PC-3 (cell line): ENCODE measurements around the gene TMEM43. TPM values are rescaled to one million over a fixed set of nuclear protein-coding genes. Genes with fewer than 3 reads are reported as not detected.
"Not testable (repeated sequence)": the region's sequence is repeated elsewhere in the genome, so short reads cannot be mapped to it uniquely, and the experiment has no call there.

Source experiments
- ATAC-seq: fragments of 200-7000 bp; cut with Tn5 transposase; 2 replicates; pipeline ENCODE4 v1.9.1; 2020; ENCODE audit warnings: mild to moderate bottlenecking, moderate library complexity
- Bru-seq: library from RNA; stranded (reverse); fragments of 400-500 nt; gene quantifications from one replicate; lab custom pipeline; 2021; lab: Mats Ljungman, UMichigan
- BruChase-seq, 2 experiments: library from RNA; stranded (reverse); fragments of 400-500 nt; gene quantifications; one replicate each; lab custom pipeline; 2021; lab: Mats Ljungman, UMichigan
- BruUV-seq: library from RNA; stranded (reverse); fragments of 400-500 nt; replicated peaks from 2 replicates; lab custom pipeline; 2021; lab: Mats Ljungman, UMichigan
- CTCF ChIA-PET: fragments of 300-600 bp; sonication (Branson Sonifier 250); formaldehyde crosslinking; loops from one replicate; lab custom pipeline; 2022; ENCODE audit warnings: antibody characterized with exemption; lab: Charles Lee
- POLR2A ChIA-PET: fragments of 300-600 bp; sonication (Branson Sonifier 250); formaldehyde crosslinking; loops from one replicate; lab custom pipeline; 2022; ENCODE audit warnings: antibody characterized with exemption; ENCODE audit not compliant: unreplicated experiment; lab: Charles Lee
- DNase-seq: peaks from one replicate; pipeline ENCODE4 v3.0.0-alpha.2; 2015
- H2AFZ ChIP-seq: fragments of 300-600 bp; sonication (generic); 2 replicates; pipeline ENCODE4 v1.6.0; 2016; ENCODE audit warnings: antibody characterized with exemption, low read length
- H3F3A ChIP-seq: fragments of 300-600 bp; sonication (generic); one replicate; pipeline ENCODE4 v1.6.0; 2017; ENCODE audit warnings: antibody characterized with exemption, low read length, control low read depth, mild to moderate bottlenecking; ENCODE audit not compliant: unreplicated experiment
- H3K27ac ChIP-seq: fragments of 300-600 bp; sonication (generic); 2 replicates; pipeline ENCODE4 v1.5.1; 2016; ENCODE audit warnings: mild to moderate bottlenecking, low read length
- H3K27me3 ChIP-seq: fragments of 300-600 bp; sonication (generic); 2 replicates; pipeline ENCODE4 v1.6.1; 2016; ENCODE audit warnings: low read length, mixed read lengths
- H3K36me3 ChIP-seq: fragments of 300-600 bp; sonication (generic); 2 replicates; pipeline ENCODE4 v1.6.1; 2016; ENCODE audit warnings: low read depth, mixed run types, low read length, mixed read lengths
- H3K4me1 ChIP-seq: fragments of 300-600 bp; sonication (generic); 2 replicates; pipeline ENCODE4 v1.5.1; 2016; ENCODE audit warnings: low read length; ENCODE audit not compliant: insufficient read depth
- H3K4me2 ChIP-seq: fragments of 300-600 bp; sonication (generic); 2 replicates; pipeline ENCODE4 v1.6.0; 2016; ENCODE audit warnings: low read length
- H3K4me3 ChIP-seq: fragments of 300-600 bp; sonication (generic); 2 replicates; pipeline ENCODE4 v1.5.1; 2016; ENCODE audit warnings: mild to moderate bottlenecking, low read length, mixed read lengths
- H3K79me2 ChIP-seq: fragments of 300-600 bp; sonication (generic); 2 replicates; pipeline ENCODE4 v1.6.1; 2017; ENCODE audit warnings: low read length, mixed read lengths
- H3K9ac ChIP-seq: fragments of 300-600 bp; sonication (generic); 2 replicates; pipeline ENCODE4 v1.6.0; 2016; ENCODE audit warnings: mild to moderate bottlenecking, low read length
- H3K9me2 ChIP-seq: fragments of 300-600 bp; sonication (generic); replicated peaks from 2 replicates; pipeline ENCODE4 v1.6.1; 2016; ENCODE audit warnings: mixed run types, low read length, mixed read lengths
- H3K9me3 ChIP-seq: fragments of 300-600 bp; sonication (generic); 2 replicates; pipeline ENCODE4 v1.6.1; 2016; ENCODE audit warnings: low read length, mixed read lengths
- H4K20me1 ChIP-seq: fragments of 300-600 bp; sonication (generic); 2 replicates; pipeline ENCODE4 v1.6.1; 2016; ENCODE audit warnings: low read length, mixed read lengths
- EZH2 ChIP-seq: fragments of 300-600 bp; sonication (generic); IDR thresholded peaks from one replicate; pipeline ENCODE4 v1.6.1; 2017; ENCODE audit warnings: antibody characterized with exemption, mild to moderate bottlenecking, low read length; ENCODE audit not compliant: unreplicated experiment
- EZH2phosphoT487 ChIP-seq: fragments of 300-600 bp; sonication (generic); IDR thresholded peaks from 2 replicates; pipeline ENCODE4 v1.6.1; 2018; ENCODE audit warnings: mild to moderate bottlenecking, antibody characterized with exemption, low read length, borderline replicate concordance
- intact Hi-C: fragments of 100-400 bp; cut with micrococcal nuclease; formaldehyde crosslinking; loops from 2 replicates; pipeline ENCODE4 v1.9.0; 2023
- long read RNA-seq: library from polyadenylated mRNA; unstranded; transcript quantifications from one replicate; pipeline ENCODE4 v2.0.0, GENCODE V29; 2021; ENCODE audit not compliant: unreplicated experiment
- total RNA-seq: library from RNA; depleted of rRNA; stranded (reverse); fragments of >200 nt; gene quantifications from 2 replicates; pipeline ENCODE4 v1.2.3, GENCODE V29; 2014; rRNA removed
- TF ChIP-seq, protein P1 (sequence below): fragments of 300-600 bp; sonication (generic); conservative IDR thresholded peaks from 2 replicates; pipeline ENCODE4 v1.5.1; 2017; ENCODE audit warnings: antibody characterized with exemption, low read depth, mild to moderate bottlenecking, low read length

TMEM43 gene, protein sequence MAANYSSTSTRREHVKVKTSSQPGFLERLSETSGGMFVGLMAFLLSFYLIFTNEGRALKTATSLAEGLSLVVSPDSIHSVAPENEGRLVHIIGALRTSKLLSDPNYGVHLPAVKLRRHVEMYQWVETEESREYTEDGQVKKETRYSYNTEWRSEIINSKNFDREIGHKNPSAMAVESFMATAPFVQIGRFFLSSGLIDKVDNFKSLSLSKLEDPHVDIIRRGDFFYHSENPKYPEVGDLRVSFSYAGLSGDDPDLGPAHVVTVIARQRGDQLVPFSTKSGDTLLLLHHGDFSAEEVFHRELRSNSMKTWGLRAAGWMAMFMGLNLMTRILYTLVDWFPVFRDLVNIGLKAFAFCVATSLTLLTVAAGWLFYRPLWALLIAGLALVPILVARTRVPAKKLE
- 78.6 and 83.1 TPM in 2 replicates for total RNA-seq
- Bru-seq, nascent RNA = percentile 91 among the genes with signal in this experiment
- percentile 94 among the genes with signal in this experiment for BruChase-seq, experiment 1, labeled RNA remaining after a 6-hour chase
- percentile 94 among the genes with signal in this experiment for BruChase-seq, experiment 2, labeled RNA remaining after a 2-hour chase
- long read RNA-seq, transcript TMEM43-201 (12 exons, 3,341 nt) = major isoform, 149 of 211 reads
- long read RNA-seq, partial matches to known transcripts = 41 of 211 reads
- long read RNA-seq, other reads (novel, unspliced or antisense) = 21 of 211 reads

DNA sequence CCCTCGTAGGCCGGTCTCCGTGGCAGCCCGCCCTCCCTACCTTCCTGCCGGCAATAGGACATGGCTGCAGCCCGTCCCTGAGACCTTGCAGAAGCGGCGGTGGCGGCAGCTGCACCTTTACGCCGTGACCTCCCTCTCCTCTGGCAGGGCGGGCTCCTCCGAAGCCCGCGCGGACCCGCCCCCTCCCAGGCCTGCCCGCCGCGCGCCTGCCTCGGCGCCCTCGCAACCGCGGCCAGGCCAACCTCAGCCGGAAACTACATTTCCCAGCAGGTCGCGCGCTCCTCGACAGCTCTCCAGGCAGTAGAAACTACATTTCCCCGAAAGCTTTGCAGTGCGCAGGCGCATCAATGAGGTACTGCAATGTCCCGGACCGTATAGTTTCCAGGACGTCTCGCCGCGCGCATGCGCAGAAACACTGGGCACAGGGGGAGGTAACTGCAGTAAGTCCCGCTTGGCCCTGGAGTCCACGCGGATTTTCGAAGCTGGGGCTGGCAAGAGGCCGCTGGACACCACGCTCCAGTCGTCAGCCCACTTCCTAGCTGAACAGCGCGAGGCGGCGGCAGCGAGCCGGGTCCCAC is at the start of gene TMEM43, which contains the start of gene CHCHD4:
Gene TMEM43 (plus strand): TSS at position 438 of the 578 bp plus-strand sequence. CDS start 142 bp downstream, outside the sequence.
Gene CHCHD4 (minus strand): TSS at position 256 of the 578 bp plus-strand sequence. CDS start 194 bp downstream, at position 62.
- Histone ChIP-seq H3K79me2 (peaks cover 86% of the 10 kb centered on the region), H3K36me3 (peaks cover 23% of the 10 kb centered on the region), H3K4me1 (peaks cover 23% of the 10 kb centered on the region), H3K9me2 (no peaks in the 10 kb centered on the region), H3K27ac (peak within 1 kb of the TSS; percentile 55), H3K4me3 (peak within 1 kb of the TSS; percentile 87), H3F3A (no peaks in the 10 kb centered on the region), H3K4me2 (peak within 1 kb of the TSS; percentile 87), H3K9me3 (no peaks in the 10 kb centered on the region), H3K27me3 (no peaks in the 10 kb centered on the region), H3K9ac (peak within 1 kb of the TSS; percentile 94), H4K20me1 (peaks cover 30% of the 10 kb centered on the region), H2AFZ (peak within 1 kb of the TSS; percentile 83)
- DNase-seq (peak; percentile 99), ATAC-seq (peak; percentile 80)
- ChIA-PET CTCF (interaction anchor here (0.8 to 2.2 kb wide), 2 partner anchors 227 to 228 kb away, joined by 3 to 6 read pairs; no protein-coding TSS in a partner anchor), POLR2A (interaction anchor here (0.5 to 2.2 kb wide), 7 partner anchors 12 to 336 kb away, joined by 3 to 20 read pairs (median 5); partner anchors contain the start of genes LSM3 and XPC)
- BruUV-seq = no TSS peak
- intact Hi-C loops = loop anchor here (1.0 to 10.0 kb wide), 5 partner anchors 20 to 470 kb away; partner anchors contain the start of genes LSM3, SLC6A6 and XPC
- no peak for TF ChIP-seq EZH2

DNA sequence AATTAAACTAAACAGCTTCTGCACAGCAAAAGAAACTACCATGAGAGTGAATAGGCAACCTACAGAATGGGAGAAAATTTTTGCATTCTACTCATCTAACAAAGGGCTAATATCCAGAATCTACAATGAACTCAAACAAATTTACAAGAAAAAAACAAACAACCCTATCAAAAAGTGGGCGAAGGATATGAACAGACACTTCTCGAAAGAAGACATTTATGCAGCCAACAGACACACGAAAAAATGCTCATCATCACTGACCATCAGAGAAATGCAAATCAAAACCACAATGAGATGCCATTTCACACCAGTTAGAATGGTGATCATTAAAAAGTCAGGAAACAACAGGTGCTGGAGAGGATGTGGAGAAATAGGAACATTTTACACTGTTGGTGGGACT is 49.6 kb upstream of the TMEM43 start:
- H3K79me2 ChIP-seq, H3K9ac ChIP-seq, POLR2A ChIA-PET, H3K9me2 ChIP-seq, H2AFZ ChIP-seq, H3K4me3 ChIP-seq, H4K20me1 ChIP-seq, H3K4me1 ChIP-seq, CTCF ChIA-PET, intact Hi-C loops, H3K36me3 ChIP-seq, H3K4me2 ChIP-seq, BruUV-seq, H3F3A ChIP-seq, H3K27me3 ChIP-seq, H3K27ac ChIP-seq, DNase-seq, ATAC-seq: not testable (repeated sequence)
- H3K9me3 ChIP-seq = peaks cover 16% of the 10 kb centered on the region; the same call in 1 of the 2 replicates

- DNase-seq = peak; percentile 15
- BruUV-seq = no TSS peak
- Histone ChIP-seq H3K4me2 (no peak overlapping the region), H3K27ac (no peak overlapping the region), H2AFZ (no peak overlapping the region), H3K9ac (no peak overlapping the region), H3K79me2 (no peaks in the 10 kb centered on the region), H4K20me1 (no peaks in the 10 kb centered on the region), H3K9me2 (no peaks in the 10 kb centered on the region), H3K27me3 (peaks cover 9% of the 10 kb centered on the region; the same call in 1 of the 2 replicates), H3K4me3 (no peak overlapping the region), H3K9me3 (peaks cover 16% of the 10 kb centered on the region; the same call in 1 of the 2 replicates), H3K4me1 (no peaks in the 10 kb centered on the region), H3F3A (no peaks in the 10 kb centered on the region), H3K36me3 (no peaks in the 10 kb centered on the region)
- CTCF ChIA-PET = no interaction called here
- TF ChIP-seq, protein P1, sequence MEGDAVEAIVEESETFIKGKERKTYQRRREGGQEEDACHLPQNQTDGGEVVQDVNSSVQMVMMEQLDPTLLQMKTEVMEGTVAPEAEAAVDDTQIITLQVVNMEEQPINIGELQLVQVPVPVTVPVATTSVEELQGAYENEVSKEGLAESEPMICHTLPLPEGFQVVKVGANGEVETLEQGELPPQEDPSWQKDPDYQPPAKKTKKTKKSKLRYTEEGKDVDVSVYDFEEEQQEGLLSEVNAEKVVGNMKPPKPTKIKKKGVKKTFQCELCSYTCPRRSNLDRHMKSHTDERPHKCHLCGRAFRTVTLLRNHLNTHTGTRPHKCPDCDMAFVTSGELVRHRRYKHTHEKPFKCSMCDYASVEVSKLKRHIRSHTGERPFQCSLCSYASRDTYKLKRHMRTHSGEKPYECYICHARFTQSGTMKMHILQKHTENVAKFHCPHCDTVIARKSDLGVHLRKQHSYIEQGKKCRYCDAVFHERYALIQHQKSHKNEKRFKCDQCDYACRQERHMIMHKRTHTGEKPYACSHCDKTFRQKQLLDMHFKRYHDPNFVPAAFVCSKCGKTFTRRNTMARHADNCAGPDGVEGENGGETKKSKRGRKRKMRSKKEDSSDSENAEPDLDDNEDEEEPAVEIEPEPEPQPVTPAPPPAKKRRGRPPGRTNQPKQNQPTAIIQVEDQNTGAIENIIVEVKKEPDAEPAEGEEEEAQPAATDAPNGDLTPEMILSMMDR = no peak
- TF ChIP-seq EZH2phosphoT487 = no peak
- TF ChIP-seq EZH2 = no peak
- intact Hi-C loops = no loop called here
- no peak for ATAC-seq
- POLR2A ChIA-PET = no interaction called here
These were observed 47.5 kb upstream of the TMEM43 start for GRCh38 chr3:14077310-14077709.
